Cardiac atrium fibroblast (primary cell): ENCODE data around the gene WNT8A. TPM values are rescaled to one million over a fixed set of nuclear protein-coding genes. Genes with fewer than 3 reads are reported as not detected.

Experiments
- total RNA-seq: library from RNA; depleted of rRNA; stranded (reverse); fragments of >200 nt; gene quantifications from 2 replicates; pipeline ENCODE4 v1.2.3, GENCODE V29; 2015

Gene WNT8A
- not detected in 2 replicates for total RNA-seq

GRCh38 chr5:138083702-138084101, at the start of gene WNT8A:
TSS of gene WNT8A (plus strand) at chr5:138084033. CDS start at chr5:138084128, 95 bp downstream.

GRCh38 chr5:138138949-138139780, 55.3 kb downstream of the WNT8A start, which contains the start of gene NME5:
TSS of gene NME5 (minus strand) at chr5:138139428. CDS start at chr5:138138780, 648 bp downstream.

Other genes starting within 250 kb of the WNT8A start
- not detected in 2 replicates for gene MYOT, start 216.2 kb upstream of the WNT8A start, total RNA-seq
- not detected in 2 replicates for gene PKD2L2, start 194.6 kb upstream of the WNT8A start, total RNA-seq
- gene FAM13B, start 51.0 kb upstream of the WNT8A start, total RNA-seq: 5.8 and 6.8 TPM in 2 replicates
- 0.18 and 1.9 TPM in 2 replicates for gene NME5, start 55.4 kb downstream of the WNT8A start, total RNA-seq
- 16.0 and 29.8 TPM in 2 replicates for gene BRD8, start 94.6 kb downstream of the WNT8A start, total RNA-seq
- 14.6 and 15.9 TPM in 2 replicates for gene KIF20A, start 95.1 kb downstream of the WNT8A start, total RNA-seq
- gene CDC23, start 129.3 kb downstream of the WNT8A start, total RNA-seq: 20.9 and 21.9 TPM in 2 replicates
- gene GFRA3, start 190.6 kb downstream of the WNT8A start, total RNA-seq: not detected in 2 replicates
- gene CDC25C, start 247.8 kb downstream of the WNT8A start, total RNA-seq: 0.54 and 4.4 TPM in 2 replicates